Measurements from ENCODE around the gene ARHGDIB. TPM values are rescaled to one million over a fixed set of nuclear protein-coding genes. Genes with fewer than 3 reads are reported as not detected.

ARHGDIB gene
- total RNA-seq, 1 donor from 2014 or later, result 680 TPM

GRCh38 chr12:14972816-14973215, 11.4 kb upstream of the ARHGDIB start, which contains the start of gene PDE6H:
PDE6H (plus strand) TSS chr12:14973042; CDS start chr12:14978013, 4,971 bp downstream.
- POLR2A ChIA-PET, result no interaction called here
- Mint-ChIP-seq H3K27ac (no peak within 1 kb of the TSS), H3K9me3 (no peaks in the 10 kb centered on the region), H3K4me1 (peaks cover 2% of the 10 kb centered on the region), H3K27me3 (no peaks in the 10 kb centered on the region), H3K36me3 (ENCODE audit: low read depth) (no peaks in the 10 kb centered on the region), H3K4me3 (no peak within 1 kb of the TSS)
- intact Hi-C loops (cut with micrococcal nuclease), result no loop called here
- CTCF ChIA-PET, result no interaction called here
- ATAC-seq (ENCODE audit: low read depth) (no peak), DNase-seq (no peak)
- TF ChIP-seq CTCF (IDR thresholded peaks at IDR 0.05), result no peak

- CTCF ChIA-PET, result no interaction called here
- intact Hi-C loops (cut with micrococcal nuclease), result no loop called here
Measured at GRCh38 chr12:14970473-14970872, 9.1 kb upstream of the ARHGDIB start.

GRCh38 chr12:14968478-14968877, 7.1 kb upstream of the ARHGDIB start:
- H3K9me3 Mint-ChIP-seq, result no peaks in the 10 kb centered on the region
- DNase-seq (no peak), ATAC-seq (ENCODE audit: low read depth) (no peak)
- peaks cover 19% of the 10 kb centered on the region for H3K4me1 Mint-ChIP-seq
- ChIA-PET CTCF (no interaction called here), POLR2A (interaction anchor here (0.6 to 1.2 kb wide), 2 partner anchors 9 to 37 kb away, joined by 3 read pairs; no protein-coding TSS in a partner anchor)
- no peak overlapping the region for H3K27ac Mint-ChIP-seq
- intact Hi-C loops (cut with micrococcal nuclease), result no loop called here
- H3K27me3 Mint-ChIP-seq, result no peaks in the 10 kb centered on the region
- no peak overlapping the region for H3K4me3 Mint-ChIP-seq
- no peak for TF ChIP-seq CTCF (IDR thresholded peaks at IDR 0.05)
- H3K36me3 Mint-ChIP-seq (ENCODE audit: low read depth), result no peaks in the 10 kb centered on the region

More at GRCh38 chr12:14970473-14970872, 9.1 kb upstream of the ARHGDIB start:
- peaks cover 6% of the 10 kb centered on the region for H3K4me1 Mint-ChIP-seq
- no peak for DNase-seq
- no peak overlapping the region for H3K4me3 Mint-ChIP-seq
- ATAC-seq (ENCODE audit: low read depth), result no peak
- no peaks in the 10 kb centered on the region for H3K36me3 Mint-ChIP-seq (ENCODE audit: low read depth)
- H3K27me3 Mint-ChIP-seq, result no peaks in the 10 kb centered on the region
- no peaks in the 10 kb centered on the region for H3K9me3 Mint-ChIP-seq
- no peak for TF ChIP-seq CTCF (IDR thresholded peaks at IDR 0.05)
- POLR2A ChIA-PET, result no interaction called here
- no peak overlapping the region for H3K27ac Mint-ChIP-seq

GRCh38 chr12:14965221-14965620, 3.8 kb upstream of the ARHGDIB start:
- ChIA-PET CTCF (interaction anchor here (0.7 kb wide), 1 partner anchor 30 kb away, joined by 3 read pairs; no protein-coding TSS in a partner anchor), POLR2A (interaction anchor here (1.0 kb wide), 1 partner anchor 9 kb away, joined by 3 read pairs; no protein-coding TSS in a partner anchor)
- intact Hi-C loops (cut with micrococcal nuclease), result no loop called here

DNA sequence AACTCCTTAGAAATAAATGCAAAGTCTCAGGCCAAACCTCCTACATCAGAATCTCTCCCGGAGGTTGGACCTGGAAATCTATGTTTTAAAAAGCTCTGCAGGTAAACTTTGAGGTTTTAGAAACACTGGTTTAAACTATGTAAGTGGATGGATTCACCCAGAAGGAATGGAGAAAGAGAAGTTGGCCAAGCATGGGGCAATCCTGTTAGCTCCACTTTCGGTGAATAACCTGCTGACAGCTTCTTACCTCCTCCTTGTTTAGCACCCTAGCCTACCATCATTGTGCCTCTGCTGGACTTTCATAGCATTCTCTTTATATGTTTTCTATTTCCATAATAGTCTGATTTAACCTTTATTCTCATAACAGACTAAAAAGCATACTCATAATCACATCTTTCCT, 3.0 kb upstream of the ARHGDIB start:
- ATAC-seq (ENCODE audit: low read depth) (no peak), DNase-seq (no peak)
- Mint-ChIP-seq H3K9me3 (no peaks in the 10 kb centered on the region), H3K4me3 (no peak overlapping the region), H3K4me1 (peaks cover 47% of the 10 kb centered on the region), H3K36me3 (ENCODE audit: low read depth) (peaks cover 19% of the 10 kb centered on the region), H3K27me3 (no peaks in the 10 kb centered on the region), H3K27ac (peak overlapping the region; percentile 53)
- CTCF ChIA-PET, result no interaction called here
- POLR2A ChIA-PET, result no interaction called here
- intact Hi-C loops (cut with micrococcal nuclease), result no loop called here
- TF ChIP-seq CTCF (IDR thresholded peaks at IDR 0.05), result no peak

More at GRCh38 chr12:14965221-14965620, 3.8 kb upstream of the ARHGDIB start:
- ATAC-seq (ENCODE audit: low read depth), result no peak
- Mint-ChIP-seq H3K4me3 (no peak overlapping the region), H3K27me3 (no peaks in the 10 kb centered on the region), H3K36me3 (ENCODE audit: low read depth) (peaks cover 11% of the 10 kb centered on the region), H3K27ac (peak overlapping the region; percentile 53), H3K4me1 (peaks cover 40% of the 10 kb centered on the region), H3K9me3 (no peaks in the 10 kb centered on the region)
- TF ChIP-seq CTCF (IDR thresholded peaks at IDR 0.05), result no peak
- DNase-seq, result no peak

Data from activated B cell treated with CpG ODN at 0.5 μM for 24 hours (primary cell).